Smooth muscle cell (in vitro differentiated cells): ENCODE data around the gene APCDD1. TPM values are rescaled to one million over a fixed set of nuclear protein-coding genes. Genes with fewer than 3 reads are reported as not detected.

Experiments
- DNase-seq: peaks from one replicate; lab custom pipeline; 2025; ENCODE audit not compliant: unreplicated experiment; lab: John Stamatoyannopoulos, UW
- H2AFZ ChIP-seq: fragments of 200-600 bp; sonication (generic); 2 replicates; pipeline ENCODE4 v1.6.0; 2016; ENCODE audit warnings: antibody characterized with exemption, low read depth, mild to moderate bottlenecking
- H3F3A ChIP-seq: fragments of 200-600 bp; sonication (generic); 2 replicates; pipeline ENCODE4 v1.6.0; 2017; ENCODE audit warnings: antibody characterized with exemption, low read depth
- H3K27ac ChIP-seq: fragments of 200-600 bp; sonication (generic); 2 replicates; pipeline ENCODE4 v1.5.1; 2016; ENCODE audit warnings: low read depth, mild to moderate bottlenecking
- H3K27me3 ChIP-seq: fragments of 200-600 bp; sonication (generic); 2 replicates; pipeline ENCODE4 v1.6.1; 2016; ENCODE audit warnings: low read depth, mild to moderate bottlenecking
- H3K36me3 ChIP-seq: fragments of 200-600 bp; sonication (generic); 2 replicates; pipeline ENCODE4 v1.5.1; 2016; ENCODE audit warnings: low read depth
- H3K4me1 ChIP-seq: fragments of 200-600 bp; sonication (generic); 2 replicates; pipeline ENCODE4 v1.5.1; 2016; ENCODE audit warnings: low read depth
- H3K4me2 ChIP-seq: fragments of 200-600 bp; sonication (generic); 2 replicates; pipeline ENCODE4 v1.6.0; 2016; ENCODE audit warnings: mild to moderate bottlenecking
- H3K4me3 ChIP-seq: fragments of 200-600 bp; sonication (generic); 2 replicates; pipeline ENCODE4 v1.5.1; 2016; ENCODE audit warnings: mild to moderate bottlenecking
- H3K79me2 ChIP-seq: fragments of 200-600 bp; sonication (generic); 2 replicates; pipeline ENCODE4 v1.6.0; 2016; ENCODE audit warnings: low read depth, mild to moderate bottlenecking
- H3K9ac ChIP-seq: fragments of 200-600 bp; sonication (generic); 2 replicates; pipeline ENCODE4 v1.6.0; 2016; ENCODE audit warnings: low read depth
- H3K9me3 ChIP-seq: fragments of 200-600 bp; sonication (generic); replicated peaks from 2 replicates; pipeline ENCODE4 v1.5.1; 2016; ENCODE audit warnings: low read depth
- H4K20me1 ChIP-seq: fragments of 200-600 bp; sonication (generic); 2 replicates; pipeline ENCODE4 v1.6.0; 2016; ENCODE audit warnings: low read depth
- WGBS: methylation state at CpG from one replicate; pipeline ENCODE4 v1.1.7; 2016; ENCODE audit warnings: low lambda C conversion rate; 5-methylcytosine and 5-hydroxymethylcytosine counted together
- polyA plus RNA-seq: library from polyadenylated mRNA; unstranded; fragments of >200 nt; fragmentation: Nextera tagmentation; extraction: Ambion mirVana; gene quantifications from 2 replicates; pipeline ENCODE4 v1.2.1, GENCODE V29; 2016
- total RNA-seq: library from RNA; depleted of rRNA; stranded (reverse); fragments of >200 nt; gene quantifications from 2 replicates; pipeline ENCODE4 v1.2.3, GENCODE V29; 2014
- TF ChIP-seq, protein P1 (sequence below): fragments of 200-600 bp; sonication (generic); IDR thresholded peaks from 2 replicates; pipeline ENCODE4 v1.5.1; 2017; ENCODE audit warnings: borderline replicate concordance, mild to moderate bottlenecking, antibody characterized with exemption; ENCODE audit not compliant: insufficient read depth, poor library complexity, severe bottlenecking

APCDD1 gene
- total and polyA plus RNA-seq, 2 experiments from 2014 or later, result 17.3 to 23.1 TPM

DNA sequence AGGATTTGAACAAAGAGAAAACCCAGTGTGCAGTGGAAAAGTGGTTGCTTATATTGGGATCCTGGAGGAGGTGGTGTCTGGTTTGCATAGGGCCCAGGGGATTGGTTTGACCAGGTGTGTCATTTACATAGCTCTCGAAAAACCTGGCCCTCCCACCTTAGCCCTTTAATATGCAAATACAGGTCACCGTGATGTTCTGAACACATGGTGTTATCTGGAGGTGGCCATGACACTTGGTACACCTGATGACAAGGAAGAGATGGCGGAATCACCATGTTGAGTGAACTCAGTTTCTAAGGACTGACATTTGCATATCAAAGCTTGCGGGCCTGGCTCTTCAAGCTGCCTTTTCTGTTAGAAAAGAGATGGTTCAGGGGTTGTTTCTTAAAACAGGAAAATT is 69.1 kb downstream of the APCDD1 start:
- 84% methylated on average over 4 of the region's 4 CpGs for WGBS
- Histone ChIP-seq H3K4me2 (no peak overlapping the region), H3K9me3 (no peaks in the 10 kb centered on the region), H3K36me3 (no peaks in the 10 kb centered on the region), H3F3A (peaks cover 2% of the 10 kb centered on the region), H3K9ac (no peak overlapping the region), H3K4me1 (no peaks in the 10 kb centered on the region), H3K27me3 (no peaks in the 10 kb centered on the region), H3K79me2 (peaks cover 28% of the 10 kb centered on the region), H3K27ac (no peak overlapping the region), H3K4me3 (no peak overlapping the region), H2AFZ (no peak overlapping the region), H4K20me1 (peaks cover 23% of the 10 kb centered on the region)
- TF ChIP-seq, protein P1, sequence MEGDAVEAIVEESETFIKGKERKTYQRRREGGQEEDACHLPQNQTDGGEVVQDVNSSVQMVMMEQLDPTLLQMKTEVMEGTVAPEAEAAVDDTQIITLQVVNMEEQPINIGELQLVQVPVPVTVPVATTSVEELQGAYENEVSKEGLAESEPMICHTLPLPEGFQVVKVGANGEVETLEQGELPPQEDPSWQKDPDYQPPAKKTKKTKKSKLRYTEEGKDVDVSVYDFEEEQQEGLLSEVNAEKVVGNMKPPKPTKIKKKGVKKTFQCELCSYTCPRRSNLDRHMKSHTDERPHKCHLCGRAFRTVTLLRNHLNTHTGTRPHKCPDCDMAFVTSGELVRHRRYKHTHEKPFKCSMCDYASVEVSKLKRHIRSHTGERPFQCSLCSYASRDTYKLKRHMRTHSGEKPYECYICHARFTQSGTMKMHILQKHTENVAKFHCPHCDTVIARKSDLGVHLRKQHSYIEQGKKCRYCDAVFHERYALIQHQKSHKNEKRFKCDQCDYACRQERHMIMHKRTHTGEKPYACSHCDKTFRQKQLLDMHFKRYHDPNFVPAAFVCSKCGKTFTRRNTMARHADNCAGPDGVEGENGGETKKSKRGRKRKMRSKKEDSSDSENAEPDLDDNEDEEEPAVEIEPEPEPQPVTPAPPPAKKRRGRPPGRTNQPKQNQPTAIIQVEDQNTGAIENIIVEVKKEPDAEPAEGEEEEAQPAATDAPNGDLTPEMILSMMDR, result no peak
- DNase-seq, result no peak

DNA sequence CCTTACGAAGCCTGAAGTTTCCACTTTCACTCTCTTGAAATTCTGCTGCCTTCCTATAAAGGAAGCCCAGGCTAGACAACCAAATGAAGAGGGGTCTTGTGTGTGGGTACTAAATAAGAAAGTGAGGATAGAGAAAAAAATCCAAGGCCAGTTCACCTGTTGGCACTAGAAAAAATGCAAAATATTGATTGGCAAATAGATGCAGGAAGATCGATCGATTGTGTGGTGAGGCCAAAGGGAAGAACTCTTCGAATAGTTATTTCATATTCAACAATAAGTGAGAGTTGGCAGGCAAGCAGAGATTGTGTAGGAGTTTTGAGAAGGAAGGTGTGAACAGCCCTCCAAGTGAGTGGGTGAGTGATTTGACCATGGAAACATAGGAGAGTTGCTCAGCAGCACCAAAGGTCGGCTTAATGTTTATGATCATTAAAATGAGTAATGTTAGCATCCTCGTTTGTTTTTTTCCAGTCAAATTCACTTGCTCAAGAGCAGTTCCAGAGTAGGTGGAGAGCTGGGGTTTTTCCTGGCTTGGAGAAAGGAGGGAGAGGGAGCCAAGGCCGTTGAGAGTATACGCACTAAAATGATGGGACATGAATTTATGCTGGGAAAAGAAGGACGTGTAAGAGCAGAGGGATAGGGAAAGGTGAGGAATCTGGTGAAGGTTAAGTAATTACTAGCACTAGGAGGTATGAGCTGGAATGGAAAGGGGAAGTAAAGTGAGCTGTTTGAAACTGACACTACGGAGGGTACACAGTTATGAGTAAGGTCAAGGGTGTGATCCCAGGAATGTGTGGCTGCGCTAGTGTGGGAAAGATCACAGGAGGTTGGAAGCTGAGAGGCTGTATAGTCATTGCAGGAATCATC is 70.3 kb downstream of the APCDD1 start:
- Histone ChIP-seq H3K36me3 (no peaks in the 10 kb centered on the region), H3K4me2 (peak overlapping the region; percentile 98), H3K27me3 (no peaks in the 10 kb centered on the region), H4K20me1 (peaks cover 35% of the 10 kb centered on the region), H3K9ac (no peak overlapping the region), H2AFZ (peak overlapping the region; percentile 31), H3K4me3 (peak overlapping the region; percentile 84), H3F3A (peaks cover 7% of the 10 kb centered on the region), H3K4me1 (no peaks in the 10 kb centered on the region), H3K9me3 (no peaks in the 10 kb centered on the region), H3K27ac (no peak overlapping the region), H3K79me2 (peaks cover 39% of the 10 kb centered on the region)
- 83% methylated on average over 11 of the region's 11 CpGs for WGBS
- no peak for DNase-seq
- TF ChIP-seq, protein P1, result no peak

DNA sequence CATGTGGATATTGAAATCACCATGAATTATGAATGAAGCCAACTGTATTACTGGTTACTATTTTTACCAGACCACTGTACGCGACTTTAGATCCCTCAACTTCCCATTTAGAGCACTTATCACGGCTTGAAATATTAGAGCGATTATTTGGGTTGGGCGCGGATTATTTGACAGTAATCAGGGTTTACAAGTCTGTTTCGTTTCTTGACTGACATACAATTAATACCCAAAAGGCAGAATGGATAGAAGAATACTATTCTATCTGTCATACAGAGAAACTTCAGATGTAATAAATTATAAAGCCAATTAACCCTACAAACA is 70.9 kb downstream of the APCDD1 start:
- Histone ChIP-seq H3K36me3 (no peaks in the 10 kb centered on the region), H3K27me3 (no peaks in the 10 kb centered on the region), H3K4me2 (peak overlapping the region; percentile 98), H3K4me3 (peak overlapping the region; percentile 84), H3K79me2 (peaks cover 45% of the 10 kb centered on the region), H3K27ac (peak overlapping the region; percentile 74), H3K9ac (no peak overlapping the region), H3F3A (peaks cover 7% of the 10 kb centered on the region), H3K4me1 (no peaks in the 10 kb centered on the region), H3K9me3 (no peaks in the 10 kb centered on the region), H2AFZ (peak overlapping the region; percentile 31), H4K20me1 (peaks cover 41% of the 10 kb centered on the region)
- WGBS, result 83% methylated on average over 7 of the region's 7 CpGs
- TF ChIP-seq, protein P1, result no peak
- no peak for DNase-seq
